ENCODE data around the gene C17orf67. TPM values are rescaled to one million over a fixed set of nuclear protein-coding genes. Genes with fewer than 3 reads are reported as not detected.

The C17orf67 gene
- total RNA-seq, 1 donor from 2014 or later, result 3.8 TPM

GRCh38 chr17:56845934-56846333 is 12.2 kb upstream of the C17orf67 start:
- TF ChIP-seq CTCF (IDR thresholded peaks at IDR 0.05; ENCODE audit: unreplicated experiment), result no peak
- Mint-ChIP-seq H3K27ac (no peak overlapping the region), H3K36me3 (peaks cover 10% of the 10 kb centered on the region), H3K4me1 (no peaks in the 10 kb centered on the region), H3K4me3 (no peak overlapping the region), H3K9me3 (no peaks in the 10 kb centered on the region), H3K27me3 (ENCODE audit: low read depth) (no peaks in the 10 kb centered on the region)
- DNase-seq (ENCODE audit: low spot score in 2 of 2, unreplicated experiment in 2 of 2), result no peak

DNA sequence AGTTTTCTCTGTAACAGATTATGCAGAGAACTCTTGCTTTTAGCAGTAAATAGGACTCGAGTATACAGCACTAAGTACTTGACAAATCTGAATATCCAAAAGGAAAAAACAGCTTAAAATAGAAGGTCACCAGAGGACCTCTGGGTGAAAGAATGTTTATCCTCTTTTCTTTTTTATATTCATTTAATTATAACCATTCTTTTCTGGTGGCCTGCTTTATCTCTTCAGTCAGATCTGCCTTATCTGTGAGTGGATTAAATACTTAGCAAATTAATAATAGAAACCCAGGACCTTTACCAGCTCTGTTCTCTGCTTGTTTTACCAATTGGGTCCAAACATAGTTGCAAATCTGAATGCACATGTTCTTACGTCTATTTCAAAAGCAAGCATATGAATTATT is 8.9 kb upstream of the C17orf67 start:
- Mint-ChIP-seq H3K4me3 (no peak overlapping the region), H3K27me3 (ENCODE audit: low read depth) (no peaks in the 10 kb centered on the region), H3K27ac (no peak overlapping the region), H3K36me3 (peaks cover 4% of the 10 kb centered on the region), H3K9me3 (no peaks in the 10 kb centered on the region), H3K4me1 (no peaks in the 10 kb centered on the region)
- no peak for TF ChIP-seq CTCF (IDR thresholded peaks at IDR 0.05; ENCODE audit: unreplicated experiment)
- no peak for DNase-seq (ENCODE audit: low spot score in 2 of 2, unreplicated experiment in 2 of 2)

DNA sequence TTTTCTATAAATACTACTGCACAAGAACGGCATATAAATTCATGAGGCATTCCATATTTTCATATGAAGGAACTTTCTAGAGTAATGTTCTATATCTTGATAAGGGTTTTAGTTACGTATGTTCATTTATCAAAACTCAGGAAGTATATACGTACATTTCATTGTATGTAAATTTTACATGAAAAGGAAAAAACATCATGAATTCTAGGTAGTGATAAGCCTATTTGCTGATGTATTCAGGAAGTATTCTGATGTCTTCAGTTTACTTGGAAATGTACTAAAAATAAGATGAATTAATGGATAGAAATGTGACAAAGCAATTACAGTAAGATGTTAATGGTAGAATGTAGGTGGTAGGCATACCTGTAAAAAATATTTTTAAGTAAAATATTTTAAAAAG is 5.0 kb upstream of the C17orf67 start:
- Mint-ChIP-seq H3K27me3 (ENCODE audit: low read depth) (peaks cover 3% of the 10 kb centered on the region), H3K4me1 (peaks cover 12% of the 10 kb centered on the region), H3K9me3 (no peaks in the 10 kb centered on the region), H3K27ac (no peak overlapping the region), H3K36me3 (peaks cover 6% of the 10 kb centered on the region), H3K4me3 (no peak overlapping the region)
- no peak for TF ChIP-seq CTCF (IDR thresholded peaks at IDR 0.05; ENCODE audit: unreplicated experiment)
- DNase-seq (ENCODE audit: low spot score in 2 of 2, unreplicated experiment in 2 of 2), result no peak

DNA sequence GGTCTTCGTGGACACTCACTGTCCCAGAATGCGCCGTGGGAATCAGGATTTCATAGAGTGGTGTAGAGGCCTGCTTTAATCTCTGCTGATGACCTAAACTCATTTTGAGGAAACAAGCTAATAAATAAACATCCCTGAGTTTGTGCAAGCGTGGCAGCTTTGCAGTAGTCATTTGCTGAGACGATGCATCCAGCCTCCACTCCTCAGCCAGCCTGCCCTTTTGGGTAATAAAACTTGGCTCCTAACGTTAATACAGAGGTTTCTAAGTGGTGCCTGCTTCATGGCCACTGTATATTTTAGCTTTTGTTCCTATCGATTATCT is 1.5 kb upstream of the C17orf67 start:
- H3K4me1 Mint-ChIP-seq, result peaks cover 22% of the 10 kb centered on the region
- H3K27ac Mint-ChIP-seq, result peak overlapping the region; percentile 79
- H3K9me3 Mint-ChIP-seq, result no peaks in the 10 kb centered on the region
- peak overlapping the region; percentile 84 for H3K4me3 Mint-ChIP-seq
- peaks cover 3% of the 10 kb centered on the region for H3K27me3 Mint-ChIP-seq (ENCODE audit: low read depth)
- no peak for TF ChIP-seq CTCF (IDR thresholded peaks at IDR 0.05; ENCODE audit: unreplicated experiment)
- DNase-seq (ENCODE audit: low spot score in 2 of 2, unreplicated experiment in 2 of 2), result no peak
- peaks cover 8% of the 10 kb centered on the region for H3K36me3 Mint-ChIP-seq

GRCh38 chr17:56834380-56835263 is 902 bp upstream of the C17orf67 start:
- Mint-ChIP-seq H3K27me3 (ENCODE audit: low read depth) (peaks cover 3% of the 10 kb centered on the region), H3K36me3 (peaks cover 6% of the 10 kb centered on the region), H3K9me3 (no peaks in the 10 kb centered on the region), H3K4me1 (peaks cover 22% of the 10 kb centered on the region), H3K4me3 (peak overlapping the region; percentile 84), H3K27ac (peak overlapping the region; percentile 79)
- TF ChIP-seq CTCF (IDR thresholded peaks at IDR 0.05; ENCODE audit: unreplicated experiment), result peak; percentile 12
- DNase-seq (ENCODE audit: low spot score in 2 of 2, unreplicated experiment in 2 of 2), result peak; percentile 27 to 65
